K562 (cell line): Measurements from ENCODE around the gene ABHD14A. TPM values are rescaled to one million over a fixed set of nuclear protein-coding genes. Genes with fewer than 3 reads are reported as not detected.

Source experiments
- ARID4B ChIP-seq: sonication (generic); formaldehyde crosslinking; IDR thresholded peaks from 2 replicates; pipeline ENCODE4 v1.8.0; 2022; ENCODE audit warnings: mild to moderate bottlenecking, missing genetic modification reagents
- E2F1 ChIP-seq: sonication (generic); formaldehyde crosslinking; IDR thresholded peaks from 2 replicates; pipeline ENCODE4 v1.8.1; 2023; ENCODE audit warnings: mild to moderate bottlenecking, missing genetic modification reagents, moderate library complexity
- KDM4B ChIP-seq, 2 experiments: fragments of 450-650 bp in 1 of 2; sonication (generic) in 1 of 2; IDR thresholded peaks; 2 replicates each; pipeline ENCODE4 v1.6.1; 2016 to 2017; ENCODE audit warnings: borderline replicate concordance in 2 of 2, antibody characterized with exemption in 1 of 2, low read depth in 1 of 2, mild to moderate bottlenecking in 1 of 2
- KLF1 ChIP-seq: fragments of 450-650 bp; IDR thresholded peaks from 2 replicates; pipeline ENCODE4 v1.6.1; 2016; ENCODE audit warnings: missing genetic modification characterization, missing compliant biosample characterization
- MTA3 ChIP-seq: fragments of 450-650 bp; formaldehyde crosslinking; IDR thresholded peaks from 2 replicates; pipeline ENCODE4 v1.6.1; 2017; ENCODE audit warnings: mild to moderate bottlenecking, borderline replicate concordance
- RBM22 ChIP-seq: fragments of 200-400 bp; formaldehyde crosslinking; IDR thresholded peaks from 2 replicates; pipeline ENCODE4 v1.6.1; 2018; ENCODE audit warnings: low read length, low read depth; ENCODE audit not compliant: poor library complexity, severe bottlenecking
- ZNF280B ChIP-seq: fragments of 250-450 bp; sonication (Bioruptor Pico); IDR thresholded peaks from 2 replicates; pipeline ENCODE4 v1.5.1; 2021; ENCODE audit warnings: mild to moderate bottlenecking
- ZNF408 ChIP-seq: fragments of 250-450 bp; sonication (Bioruptor Pico); IDR thresholded peaks from 2 replicates; pipeline ENCODE4 v1.4.0; 2020; ENCODE audit warnings: low read depth, mild to moderate bottlenecking, moderate library complexity
- polyA plus RNA-seq, 8 experiments: library from polyadenylated mRNA; depleted of rRNA in 4 of 8; stranded (reverse) in 5 of 8; unstranded in 3 of 8; fragments of >200 nt; fragmentation: Nextera tagmentation in 2 of 8; fragmentation: Illumina TruSeq in 1 of 8; extraction: Ambion mirVana in 2 of 8; extraction: Trizol in 1 of 8; gene quantifications; 2 replicates each; pipeline versions ENCODE4 v1.2.1 to v1.2.3, GENCODE V29; 2011 to 2014; ENCODE audit warnings: inconsistent platforms in 1 of 8, missing spikeins in 1 of 8
- total RNA-seq, 7 experiments: library from RNA; depleted of rRNA in 6 of 7; stranded (reverse); fragments of >200 nt in 6 of 7; fragmentation: Illumina TruSeq in 2 of 7; extraction: Trizol in 2 of 7; gene quantifications; 2 replicates each; pipeline versions ENCODE4 v1.2.1 to v1.2.3, GENCODE V29; 2011 to 2021; ENCODE audit warnings: low replicate concordance in 1 of 7
- TF ChIP-seq, protein P1 (sequence below): fragments of 450-650 bp; conservative IDR thresholded peaks from 2 replicates; pipeline ENCODE4 v1.6.1; 2016; ENCODE audit warnings: missing genetic modification characterization, low read depth, mild to moderate bottlenecking, control low read depth, missing compliant biosample characterization
- TF ChIP-seq, protein P2 (sequence below): fragments of 450-650 bp; IDR thresholded peaks from 2 replicates; pipeline ENCODE4 v1.6.1; 2018; ENCODE audit warnings: mild to moderate bottlenecking, low read depth; ENCODE audit not compliant: partially characterized antibody
- TF ChIP-seq, protein P3 (sequence below): sonication (generic); formaldehyde crosslinking; IDR thresholded peaks from 2 replicates; pipeline ENCODE4 v1.8.1; 2023; ENCODE audit warnings: mild to moderate bottlenecking, missing genetic modification reagents

ABHD14A gene
- total and polyA plus RNA-seq, 9 of the 15 experiments (the other 6 are each of a cell fraction or from before 2014, with no cell fraction given) = 0.90 to 10.5 (median 8.3) TPM

DNA sequence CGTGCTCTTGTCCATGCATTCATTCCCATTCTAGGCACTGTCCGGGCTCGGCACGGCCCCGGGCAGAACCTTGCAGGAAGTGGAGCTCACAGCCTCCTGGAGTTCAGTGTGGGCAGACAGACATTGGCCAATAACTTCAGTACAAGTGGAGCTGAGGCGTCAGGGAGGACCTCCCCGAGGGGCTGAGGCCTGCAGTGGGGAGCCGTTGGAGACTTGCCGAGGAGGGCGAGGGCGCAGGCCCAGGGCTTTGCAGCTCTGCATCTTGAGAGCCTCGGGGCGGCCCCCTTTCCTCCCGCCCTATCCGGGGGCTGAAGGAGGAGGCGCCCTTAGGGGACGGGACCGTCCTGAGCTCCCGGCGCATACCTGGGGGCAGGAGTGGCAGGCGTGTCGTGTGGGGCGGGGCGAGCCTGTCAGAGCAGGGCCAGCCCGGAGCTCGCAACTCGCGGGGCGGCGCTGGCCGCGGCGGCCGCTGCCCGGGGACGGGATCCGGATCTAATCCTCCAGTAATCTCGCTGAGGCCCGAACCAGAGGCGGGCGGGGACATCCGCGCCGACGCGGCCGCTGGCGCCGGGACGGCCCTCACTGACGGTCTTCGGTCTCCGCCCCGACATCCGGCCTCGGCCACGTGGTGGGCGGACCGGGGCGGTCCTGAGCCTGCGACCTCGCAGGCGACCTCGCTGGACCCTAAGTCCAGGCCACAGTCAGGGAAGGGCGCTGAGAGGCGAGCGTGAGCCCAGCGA is 8.1 kb downstream of the ABHD14A start, which contains the start of gene ACY1 (continued):
- peak; percentile 45 for TF ChIP-seq ARID4B (CRISPR knock-in tag)
- TF ChIP-seq, protein P1, sequence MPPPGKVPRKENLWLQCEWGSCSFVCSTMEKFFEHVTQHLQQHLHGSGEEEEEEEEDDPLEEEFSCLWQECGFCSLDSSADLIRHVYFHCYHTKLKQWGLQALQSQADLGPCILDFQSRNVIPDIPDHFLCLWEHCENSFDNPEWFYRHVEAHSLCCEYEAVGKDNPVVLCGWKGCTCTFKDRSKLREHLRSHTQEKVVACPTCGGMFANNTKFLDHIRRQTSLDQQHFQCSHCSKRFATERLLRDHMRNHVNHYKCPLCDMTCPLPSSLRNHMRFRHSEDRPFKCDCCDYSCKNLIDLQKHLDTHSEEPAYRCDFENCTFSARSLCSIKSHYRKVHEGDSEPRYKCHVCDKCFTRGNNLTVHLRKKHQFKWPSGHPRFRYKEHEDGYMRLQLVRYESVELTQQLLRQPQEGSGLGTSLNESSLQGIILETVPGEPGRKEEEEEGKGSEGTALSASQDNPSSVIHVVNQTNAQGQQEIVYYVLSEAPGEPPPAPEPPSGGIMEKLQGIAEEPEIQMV (tag) = no peak
- peak; percentile 58 for TF ChIP-seq KLF1 (tag)
- TF ChIP-seq, protein P2, sequence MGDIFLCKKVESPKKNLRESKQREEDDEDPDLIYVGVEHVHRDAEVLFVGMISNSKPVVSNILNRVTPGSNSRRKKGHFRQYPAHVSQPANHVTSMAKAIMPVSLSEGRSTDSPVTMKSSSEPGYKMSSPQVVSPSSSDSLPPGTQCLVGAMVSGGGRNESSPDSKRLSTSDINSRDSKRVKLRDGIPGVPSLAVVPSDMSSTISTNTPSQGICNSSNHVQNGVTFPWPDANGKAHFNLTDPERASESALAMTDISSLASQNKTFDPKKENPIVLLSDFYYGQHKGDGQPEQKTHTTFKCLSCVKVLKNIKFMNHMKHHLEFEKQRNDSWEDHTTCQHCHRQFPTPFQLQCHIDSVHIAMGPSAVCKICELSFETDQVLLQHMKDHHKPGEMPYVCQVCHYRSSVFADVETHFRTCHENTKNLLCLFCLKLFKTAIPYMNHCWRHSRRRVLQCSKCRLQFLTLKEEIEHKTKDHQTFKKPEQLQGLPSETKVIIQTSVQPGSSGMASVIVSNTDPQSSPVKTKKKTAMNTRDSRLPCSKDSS = no peak
- TF ChIP-seq ZNF408 = no peak
- no peak for TF ChIP-seq E2F1 (CRISPR knock-in tag)
- TF ChIP-seq, protein P3, sequence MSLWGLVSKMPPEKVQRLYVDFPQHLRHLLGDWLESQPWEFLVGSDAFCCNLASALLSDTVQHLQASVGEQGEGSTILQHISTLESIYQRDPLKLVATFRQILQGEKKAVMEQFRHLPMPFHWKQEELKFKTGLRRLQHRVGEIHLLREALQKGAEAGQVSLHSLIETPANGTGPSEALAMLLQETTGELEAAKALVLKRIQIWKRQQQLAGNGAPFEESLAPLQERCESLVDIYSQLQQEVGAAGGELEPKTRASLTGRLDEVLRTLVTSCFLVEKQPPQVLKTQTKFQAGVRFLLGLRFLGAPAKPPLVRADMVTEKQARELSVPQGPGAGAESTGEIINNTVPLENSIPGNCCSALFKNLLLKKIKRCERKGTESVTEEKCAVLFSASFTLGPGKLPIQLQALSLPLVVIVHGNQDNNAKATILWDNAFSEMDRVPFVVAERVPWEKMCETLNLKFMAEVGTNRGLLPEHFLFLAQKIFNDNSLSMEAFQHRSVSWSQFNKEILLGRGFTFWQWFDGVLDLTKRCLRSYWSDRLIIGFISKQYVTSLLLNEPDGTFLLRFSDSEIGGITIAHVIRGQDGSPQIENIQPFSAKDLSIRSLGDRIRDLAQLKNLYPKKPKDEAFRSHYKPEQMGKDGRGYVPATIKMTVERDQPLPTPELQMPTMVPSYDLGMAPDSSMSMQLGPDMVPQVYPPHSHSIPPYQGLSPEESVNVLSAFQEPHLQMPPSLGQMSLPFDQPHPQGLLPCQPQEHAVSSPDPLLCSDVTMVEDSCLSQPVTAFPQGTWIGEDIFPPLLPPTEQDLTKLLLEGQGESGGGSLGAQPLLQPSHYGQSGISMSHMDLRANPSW = no peak
- no peak for TF ChIP-seq RBM22
- no peak; a peak in 1 of 4 replicates for TF ChIP-seq KDM4B (IDR thresholded peaks at IDR 0.05; ENCODE audit: borderline replicate concordance in 2 of 2, low read depth in 1 of 2)
- TF ChIP-seq MTA3 = peak; percentile 40
- TF ChIP-seq ZNF280B (CRISPR knock-in tag) = no peak
